Activated CD4-positive, alpha-beta T cell treated with anti-CD3 and anti-CD28 coated beads for 36 hours (primary cell): ENCODE data around the gene NPW. TPM values are rescaled to one million over a fixed set of nuclear protein-coding genes. Genes with fewer than 3 reads are reported as not detected.
"Not testable (repeated sequence)": the region's sequence is repeated elsewhere in the genome, so short reads cannot be mapped to it uniquely, and the experiment has no call there.

Experiments
- ATAC-seq: fragments of 200-7000 bp; cut with Tn5 transposase; one replicate; pipeline ENCODE4 v1.10.0; 2021; ENCODE audit warnings: mild to moderate bottlenecking, moderate library complexity
- CTCF ChIA-PET: fragments of 350-600 bp; sonication (Branson Sonifier 250); formaldehyde crosslinking; loops from one replicate; lab custom pipeline; 2021; ENCODE audit warnings: antibody characterized with exemption; lab: Charles Lee
- POLR2A ChIA-PET: fragments of 350-600 bp; sonication (Branson Sonifier 250); formaldehyde crosslinking; loops from one replicate; lab custom pipeline; 2021; ENCODE audit warnings: antibody characterized with exemption, inconsistent platforms; lab: Charles Lee
- DNase-seq: peaks from one replicate; pipeline ENCODE4 v3.0.0-alpha.2; 2020
- H3K27ac Mint-ChIP-seq: one replicate; pipeline ENCODE4 v1.8.0; 2021; ENCODE audit warnings: mixed read lengths
- H3K27me3 Mint-ChIP-seq: one replicate; pipeline ENCODE4 v1.8.0; 2021; ENCODE audit warnings: mixed read lengths
- H3K36me3 Mint-ChIP-seq: one replicate; pipeline ENCODE4 v1.8.0; 2021; ENCODE audit warnings: low read depth, mixed read lengths
- H3K4me1 Mint-ChIP-seq: one replicate; pipeline ENCODE4 v1.8.0; 2021; ENCODE audit warnings: mixed read lengths
- H3K4me3 Mint-ChIP-seq: one replicate; pipeline ENCODE4 v1.8.0; 2021; ENCODE audit warnings: mild to moderate bottlenecking, moderate library complexity, mixed read lengths
- H3K9me3 Mint-ChIP-seq: one replicate; pipeline ENCODE4 v1.8.0; 2021; ENCODE audit warnings: low read depth, mixed read lengths
- intact Hi-C, 2 experiments: fragments of 100-400 bp; cut with DNase I in 1 of 2; cut with micrococcal nuclease in 1 of 2; formaldehyde crosslinking; loops; one replicate each; pipeline versions ENCODE4 v1.14.2 to v1.15.1; 2022 to 2024; cut with DNase I, micrococcal nuclease
- total RNA-seq, 2 experiments: library from RNA; stranded (reverse); gene quantifications; one replicate each; pipeline ENCODE4 v1.2.3, GENCODE V29; 2021

The NPW gene
- total RNA-seq, 2 experiments from 2014 or later: 2.0 to 2.8 TPM

GRCh38 chr16:2009791-2010510 lies 9.6 kb upstream of the NPW start, which contains the start of gene ZNF598:
ZNF598 (minus strand) TSS chr16:2009821.
- peak; percentile 93 for ATAC-seq
- Mint-ChIP-seq H3K27ac (peak within 1 kb of the TSS; percentile 90), H3K4me3 (peak within 1 kb of the TSS; percentile 95), H3K36me3 (peaks cover 26% of the 10 kb centered on the region), H3K9me3 (no peaks in the 10 kb centered on the region), H3K4me1 (peaks cover 35% of the 10 kb centered on the region), H3K27me3 (no peaks in the 10 kb centered on the region)
- POLR2A ChIA-PET: interaction anchor here (0.7 kb wide), 1 partner anchor 136 kb away, joined by 3 read pairs; no protein-coding TSS in a partner anchor
- CTCF ChIA-PET: no interaction called here
- intact Hi-C loops: loop anchor here (1.0 to 10.0 kb wide), 13 partner anchors 13 to 325 kb away; partner anchors contain the start of genes E4F1 (in 1 of the 2), MAPK8IP3 (in 1 of the 2), MLST8 (in 1 of the 2) and NTHL1 (in 1 of the 2)
- DNase-seq: peak; percentile 90

DNA sequence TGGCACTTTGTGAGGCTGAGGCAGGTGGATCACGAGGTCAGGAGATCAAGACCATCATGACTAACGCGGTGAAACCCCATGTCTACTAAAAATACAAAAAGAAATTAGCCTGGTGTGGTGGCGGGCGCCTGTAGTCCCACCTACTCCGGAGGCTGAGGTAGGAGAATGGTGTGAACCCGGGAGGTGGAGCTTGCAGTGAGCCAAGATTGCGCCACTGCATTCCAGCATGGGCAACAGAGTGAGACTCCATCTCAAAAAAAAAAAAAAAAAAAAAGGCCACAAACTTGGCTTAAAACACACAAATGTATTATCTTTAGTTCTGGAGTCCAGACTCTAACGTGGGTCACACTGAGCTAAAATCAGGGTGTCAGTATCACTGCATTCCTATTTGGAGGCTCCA lies 7.9 kb upstream of the NPW start:
- ATAC-seq, intact Hi-C loops, H3K27me3 Mint-ChIP-seq, H3K9me3 Mint-ChIP-seq, H3K4me3 Mint-ChIP-seq, DNase-seq, H3K27ac Mint-ChIP-seq: not testable (repeated sequence)
- ChIA-PET CTCF (interaction anchor here (0.8 to 1.1 kb wide), 2 partner anchors 11 to 16 kb away, joined by 3 to 4 read pairs; no protein-coding TSS in a partner anchor), POLR2A (interaction anchor here (0.6 kb wide), 2 partner anchors 13 to 18 kb away, joined by 4 to 7 read pairs; no protein-coding TSS in a partner anchor)
- Mint-ChIP-seq H3K36me3 (peaks cover 20% of the 10 kb centered on the region), H3K4me1 (peaks cover 24% of the 10 kb centered on the region)

DNA sequence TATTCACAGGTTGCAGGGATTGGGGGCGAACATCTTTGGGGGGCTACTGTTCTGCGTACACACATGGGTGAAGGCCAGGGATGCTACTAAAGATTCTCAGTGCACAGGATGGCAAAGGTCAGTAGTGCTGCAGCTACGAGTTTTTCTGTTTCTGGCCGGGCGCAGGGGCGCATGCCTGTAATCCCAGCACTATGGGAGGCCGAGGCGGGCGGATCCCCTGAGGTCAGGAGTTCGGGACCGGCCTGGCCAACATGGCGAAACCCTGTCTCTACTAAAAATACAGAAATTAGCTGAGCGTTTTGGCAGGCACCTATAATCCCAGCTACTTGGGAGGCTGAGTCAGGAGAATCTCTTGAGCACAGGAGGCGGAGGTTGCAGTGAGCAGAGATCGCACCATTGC lies 6.1 kb upstream of the NPW start:
- CTCF ChIA-PET: interaction anchor here (1.2 kb wide), 1 partner anchor 9 kb away, joined by 3 read pairs; no protein-coding TSS in a partner anchor
- Mint-ChIP-seq H3K4me3 (no peak overlapping the region), H3K4me1 (peaks cover 6% of the 10 kb centered on the region), H3K27me3 (peaks cover 3% of the 10 kb centered on the region), H3K9me3 (no peaks in the 10 kb centered on the region), H3K36me3 (peaks cover 9% of the 10 kb centered on the region), H3K27ac (no peak overlapping the region)
- DNase-seq (no peak), ATAC-seq (no peak)
- POLR2A ChIA-PET: no interaction called here
- intact Hi-C loops: no loop called here

- ChIA-PET POLR2A (no interaction called here), CTCF (interaction anchor here (0.6 to 1.5 kb wide), 5 partner anchors 9 to 1848 kb away, joined by 3 to 5 read pairs (median 3); no protein-coding TSS in a partner anchor)
- intact Hi-C loops: no loop called here
- Mint-ChIP-seq H3K36me3 (peaks cover under 1% of the 10 kb centered on the region), H3K27me3 (peaks cover 10% of the 10 kb centered on the region), H3K9me3 (no peaks in the 10 kb centered on the region), H3K27ac (no peak overlapping the region), H3K4me3 (no peak overlapping the region), H3K4me1 (peaks cover under 1% of the 10 kb centered on the region)
- DNase-seq (no peak), ATAC-seq (no peak)
Observed at GRCh38 chr16:2015117-2015946, 4.3 kb upstream of the NPW start.

DNA sequence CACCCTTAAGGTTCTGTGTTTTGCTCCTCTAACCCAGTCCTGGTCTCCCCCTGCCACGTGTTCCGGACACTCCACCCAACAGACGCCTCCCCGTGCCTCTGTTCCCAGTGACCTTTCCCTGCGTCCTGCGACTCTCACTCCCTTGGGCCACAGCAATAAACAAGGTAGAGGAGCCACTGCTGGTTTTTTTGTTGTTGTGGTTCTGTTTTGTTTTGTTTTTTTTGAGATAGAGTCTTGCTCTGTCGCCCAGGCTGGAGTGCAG lies 3.7 kb upstream of the NPW start:
- ATAC-seq (no peak), DNase-seq (no peak)
- H3K9me3 Mint-ChIP-seq: no peaks in the 10 kb centered on the region
- H3K36me3 Mint-ChIP-seq: no peaks in the 10 kb centered on the region
- ChIA-PET CTCF (interaction anchor here (1.3 to 1.7 kb wide), 3 partner anchors 12 to 125 kb away, joined by 5 to 8 read pairs (median 6); no protein-coding TSS in a partner anchor), POLR2A (interaction anchor here (1.2 kb wide), 1 partner anchor 139 kb away, joined by 4 read pairs; the partner anchor contains the start of gene TRAF7)
- H3K4me1 Mint-ChIP-seq: peaks cover 4% of the 10 kb centered on the region
- H3K27me3 Mint-ChIP-seq: peaks cover 12% of the 10 kb centered on the region
- intact Hi-C loops: no loop called here
- H3K27ac Mint-ChIP-seq: no peak overlapping the region
- no peak overlapping the region for H3K4me3 Mint-ChIP-seq

DNA sequence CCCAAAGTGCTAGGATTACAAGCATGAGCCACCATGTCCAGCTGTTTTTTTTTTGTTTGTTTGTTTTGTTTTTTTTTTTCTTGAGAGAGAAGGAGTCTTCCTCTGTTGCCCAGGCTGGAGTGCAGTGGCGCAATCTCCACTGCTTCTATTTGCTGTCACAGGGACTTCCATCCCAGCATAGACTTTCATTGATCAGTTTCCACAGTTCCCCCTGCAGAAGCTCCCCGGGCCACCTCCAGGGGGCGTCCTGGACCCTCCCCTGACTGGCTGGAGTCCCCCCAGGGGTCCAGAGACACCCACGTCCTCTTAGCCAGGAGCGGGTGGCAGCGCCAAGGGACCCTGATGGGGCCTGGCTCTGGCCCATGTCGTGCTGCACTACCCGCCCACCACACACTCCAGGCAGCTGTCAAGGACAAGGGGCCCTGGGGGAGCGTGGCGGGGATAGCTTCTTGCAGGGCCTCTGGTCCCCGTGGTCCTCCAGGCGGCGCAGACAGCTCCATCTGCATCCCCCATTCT lies 3.1 kb upstream of the NPW start:
- ATAC-seq (peak; percentile 42), DNase-seq (peak; percentile 48)
- Mint-ChIP-seq H3K4me3 (no peak overlapping the region), H3K36me3 (no peaks in the 10 kb centered on the region), H3K27me3 (peaks cover 14% of the 10 kb centered on the region), H3K27ac (no peak overlapping the region), H3K9me3 (no peaks in the 10 kb centered on the region), H3K4me1 (peaks cover 5% of the 10 kb centered on the region)
- intact Hi-C loops: no loop called here
- POLR2A ChIA-PET: interaction anchor here (1.2 kb wide), 1 partner anchor 139 kb away, joined by 4 read pairs; the partner anchor contains the start of gene TRAF7
- CTCF ChIA-PET: interaction anchor here (1.3 to 1.7 kb wide), 3 partner anchors 13 to 125 kb away, joined by 5 to 8 read pairs (median 6); no protein-coding TSS in a partner anchor

GRCh38 chr16:2019921-2020831 lies 591 bp downstream of the NPW start:
- POLR2A ChIA-PET: interaction anchor here (1.2 kb wide), 1 partner anchor 135 kb away, joined by 4 read pairs; the partner anchor contains the start of gene TRAF7
- no peaks in the 10 kb centered on the region for H3K9me3 Mint-ChIP-seq
- peak; percentile 41 for DNase-seq
- H3K27me3 Mint-ChIP-seq: peaks cover 22% of the 10 kb centered on the region
- CTCF ChIA-PET: interaction anchor here (0.5 to 3.4 kb wide), 4 partner anchors 16 to 120 kb away, joined by 3 to 42 read pairs (median 3); partner anchors contain the start of gene NOXO1
- no peak overlapping the region for H3K27ac Mint-ChIP-seq
- ATAC-seq: no peak
- no peaks in the 10 kb centered on the region for H3K36me3 Mint-ChIP-seq
- peaks cover 15% of the 10 kb centered on the region for H3K4me1 Mint-ChIP-seq
- intact Hi-C loops: loop anchor here (5.0 to 10.0 kb wide), 2 partner anchors 42 to 465 kb away; no protein-coding TSS in a partner anchor
- H3K4me3 Mint-ChIP-seq: no peak overlapping the region

GRCh38 chr16:2022723-2023091 lies 3.1 kb downstream of the NPW start:
- Mint-ChIP-seq H3K36me3 (no peaks in the 10 kb centered on the region), H3K4me1 (peaks cover 15% of the 10 kb centered on the region), H3K9me3 (no peaks in the 10 kb centered on the region), H3K27me3 (peaks cover 29% of the 10 kb centered on the region), H3K27ac (no peak overlapping the region), H3K4me3 (peak overlapping the region; percentile 46)
- DNase-seq: no peak
- CTCF ChIA-PET: interaction anchor here (0.6 to 3.4 kb wide), 13 partner anchors 9 to 408 kb away, joined by 3 to 42 read pairs (median 3); partner anchors contain the start of genes HS3ST6, NTHL1, TRAF7 and TSC2
- intact Hi-C loops: loop anchor here (1.0 to 10.0 kb wide), 14 partner anchors 12 to 479 kb away; partner anchors contain the start of genes CCNF (in 1 of the 2), ECI1 (in 1 of the 2), NTHL1 (in 1 of the 2) and RNPS1 (in 1 of the 2)
- ATAC-seq: peak; percentile 35
- POLR2A ChIA-PET: interaction anchor here (0.6 to 1.6 kb wide), 2 partner anchors 27 to 133 kb away, joined by 3 to 5 read pairs; partner anchors contain the start of gene TRAF7

GRCh38 chr16:2023092-2024031 lies 3.8 kb downstream of the NPW start:
- Mint-ChIP-seq H3K27me3 (peaks cover 27% of the 10 kb centered on the region), H3K36me3 (no peaks in the 10 kb centered on the region), H3K9me3 (no peaks in the 10 kb centered on the region), H3K4me3 (peak overlapping the region; percentile 46), H3K27ac (no peak overlapping the region), H3K4me1 (peaks cover 15% of the 10 kb centered on the region)
- ChIA-PET CTCF (interaction anchor here (0.6 to 3.4 kb wide), 11 partner anchors 9 to 132 kb away, joined by 3 to 42 read pairs (median 4); partner anchors contain the start of genes HS3ST6, NTHL1, PKD1 and TRAF7), POLR2A (interaction anchor here (1.1 to 1.6 kb wide), 2 partner anchors 132 kb away, joined by 4 to 5 read pairs; partner anchors contain the start of gene TRAF7)
- DNase-seq (peak; percentile 97), ATAC-seq (peak; percentile 86)
- intact Hi-C loops: loop anchor here (1.0 to 10.0 kb wide), 14 partner anchors 13 to 478 kb away; partner anchors contain the start of genes CCNF (in 1 of the 2), ECI1 (in 1 of the 2), NTHL1 (in 1 of the 2) and RNPS1 (in 1 of the 2)
